ENCODE measurements around the gene TSPAN33. TPM values are rescaled to one million over a fixed set of nuclear protein-coding genes. Genes with fewer than 3 reads are reported as not detected.

The TSPAN33 gene
- total and polyA plus RNA-seq, 2 of the 13 experiments (the other 11 are each of a cell fraction or from before 2014, with no cell fraction given) = 15.3 to 16.5 TPM

DNA sequence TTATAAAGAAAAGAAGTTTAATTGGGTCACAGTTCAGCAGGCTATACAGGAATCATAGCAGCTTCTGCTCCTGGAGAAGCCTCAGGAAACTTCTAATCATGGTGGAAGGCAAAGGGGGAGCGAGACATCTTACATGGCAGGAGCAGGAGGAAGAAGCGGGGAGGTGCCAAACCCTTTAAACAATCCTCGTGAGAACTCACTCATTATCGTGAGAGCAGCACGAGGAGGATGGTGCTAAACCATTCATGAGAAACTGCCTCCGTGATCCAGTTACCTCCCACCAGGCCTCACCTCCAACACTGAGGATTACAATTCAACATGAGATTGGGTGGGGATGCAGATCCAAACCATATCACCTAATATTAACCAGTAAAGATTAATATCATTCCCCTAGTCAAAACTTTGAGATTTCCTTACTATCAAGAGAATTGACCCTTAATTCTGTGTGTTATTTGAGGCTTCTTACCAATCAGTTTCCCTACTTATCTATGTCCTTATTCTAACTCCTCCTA, 42.3 kb downstream of the TSPAN33 start:
- peak overlapping the region; percentile 14; the same call in 1 of the 2 replicates for H3K9ac ChIP-seq (ENCODE audit: insufficient read depth, low read depth, low read length)
- peak overlapping the region; percentile 89 for H3K4me2 ChIP-seq (ENCODE audit: low read depth, low read length)
- FAIRE-seq = no peak
- H3K4me3 ChIP-seq (replicated peaks in 1 of 3; ENCODE audit: insufficient read depth in 1 of 3, low read depth in 2 of 3, low read length in 3 of 3) = peak overlapping the region in 1 of 3 experiments; percentile 90; a peak in 1 of 6 replicates
- in situ Hi-C loops (cut with HindIII; ENCODE audit: extremely low pct_ligation_motif_present, low pct_unique_long_range_greater_than_20kb) = no loop called here
- peaks cover 55% of the 10 kb centered on the region for H3K4me1 ChIP-seq (ENCODE audit: insufficient read depth, low read length)
- ChIA-PET POLR2A (no interaction called here), CTCF (ENCODE audit: low intra/inter-chr PET ratio, low total read pairs) (no interaction called here)
- H3K9me3 ChIP-seq (ENCODE audit: low read length) = no peaks in the 10 kb centered on the region
- H3K79me2 ChIP-seq (ENCODE audit: insufficient read depth, low read length) = peaks cover 26% of the 10 kb centered on the region
- peaks cover 4% of the 10 kb centered on the region for H4K20me1 ChIP-seq (ENCODE audit: insufficient read depth, low read length)
- no peak for TF ChIP-seq ZNF891 (CRISPR knock-in tag; IDR thresholded peaks at IDR 0.05)
- TF ChIP-seq CHD2 (IDR thresholded peaks at IDR 0.05; ENCODE audit: low read depth, low read length) = peak; percentile 65
- no peak for TF ChIP-seq HNF4A (CRISPR knock-in tag; IDR thresholded peaks at IDR 0.05)
- no TSS peak for BruUV-seq (replicated peaks)
- intact Hi-C loops (cut with micrococcal nuclease; ENCODE audit: unreplicated experiment) = no loop called here
- H3K27ac ChIP-seq (ENCODE audit: extremely low read length, insufficient read depth, low read length) = no peak overlapping the region
- 0 out of 5 replicates have a peak, but pooled peaks cover 0 to 1% of the 10 kb centered on the region in 2 experiments for H3K36me3 ChIP-seq (replicated peaks in 1 of 2; ENCODE audit: control insufficient read depth in 1 of 2, insufficient read depth in 2 of 2, low read length in 2 of 2)
- no peak overlapping the region for H2AFZ ChIP-seq (ENCODE audit: low read length)
- DNase-seq (ENCODE audit: low spot score) = no peak
- 32% methylated on average over 6 of the region's 6 CpGs for WGBS (ENCODE audit: low lambda C conversion rate)
- ATAC-seq = no peak
- H3K27me3 ChIP-seq (ENCODE audit: control insufficient read depth in 1 of 2, insufficient read depth in 2 of 2, low read length in 2 of 2) = no peaks in the 10 kb centered on the region; a peak in 1 of 5 replicates

- in situ Hi-C loops (cut with HindIII; ENCODE audit: extremely low pct_ligation_motif_present, low pct_unique_long_range_greater_than_20kb) (no loop called here), intact Hi-C loops (cut with micrococcal nuclease; ENCODE audit: unreplicated experiment) (no loop called here)
- Histone ChIP-seq H3K27ac (ENCODE audit: extremely low read length, insufficient read depth, low read length) (peak overlapping the region; percentile 76), H3K9me3 (ENCODE audit: low read length) (no peaks in the 10 kb centered on the region), H4K20me1 (ENCODE audit: insufficient read depth, low read length) (peaks cover 4% of the 10 kb centered on the region), H3K27me3 (ENCODE audit: control insufficient read depth in 1 of 2, insufficient read depth in 2 of 2, low read length in 2 of 2) (no peaks in the 10 kb centered on the region; a peak in 1 of 5 replicates), H3K79me2 (ENCODE audit: insufficient read depth, low read length) (peaks cover 36% of the 10 kb centered on the region), H3K36me3 (replicated peaks in 1 of 2; ENCODE audit: control insufficient read depth in 1 of 2, insufficient read depth in 2 of 2, low read length in 2 of 2) (peaks cover under 1 to 3% of the 10 kb centered on the region in 2 experiments; a peak in 2 of 5 replicates), H3K4me1 (ENCODE audit: insufficient read depth, low read length) (peaks cover 63% of the 10 kb centered on the region), H3K4me3 (replicated peaks in 1 of 3; ENCODE audit: insufficient read depth in 1 of 3, low read depth in 2 of 3, low read length in 3 of 3) (peak overlapping the region; percentile 84 to 90 (median 85)), H3K4me2 (ENCODE audit: low read depth, low read length) (peak overlapping the region; percentile 89), H2AFZ (ENCODE audit: low read length) (peak overlapping the region; percentile 20), H3K9ac (ENCODE audit: insufficient read depth, low read depth, low read length) (peak overlapping the region; percentile 78)
- BruUV-seq (replicated peaks) = no TSS peak
- ATAC-seq = peak; percentile 39
- under 1% methylated on average over 8 of the region's 14 CpGs for WGBS (ENCODE audit: low lambda C conversion rate)
- no peak for DNase-seq (ENCODE audit: low spot score)
- ChIA-PET POLR2A (interaction anchor here (0.7 to 1.4 kb wide), 3 partner anchors 8 to 24 kb away, joined by 3 read pairs; no protein-coding TSS in a partner anchor), CTCF (ENCODE audit: low intra/inter-chr PET ratio, low total read pairs) (no interaction called here)
- peak; percentile 15 for FAIRE-seq
- TF ChIP-seq ZNF607 (CRISPR knock-in tag; IDR thresholded peaks at IDR 0.05; ENCODE audit: borderline replicate concordance) (0 out of 2 replicates have a peak, but pooled peaks have one; percentile 17), ZNF816 (CRISPR knock-in tag; IDR thresholded peaks at IDR 0.05; ENCODE audit: borderline replicate concordance) (no peak), NFKBIZ (CRISPR knock-in tag; IDR thresholded peaks at IDR 0.05) (0 out of 2 replicates have a peak, but pooled peaks have one; percentile 4), CAMTA2 (CRISPR knock-in tag; IDR thresholded peaks at IDR 0.05; ENCODE audit: borderline replicate concordance) (0 out of 2 replicates have a peak, but pooled peaks have one; percentile 36), TERF1 (CRISPR knock-in tag; IDR thresholded peaks at IDR 0.05) (no peak), KDM5B (CRISPR knock-in tag; IDR thresholded peaks at IDR 0.05; ENCODE audit: borderline replicate concordance) (peak; percentile 35; the same call in 1 of the 2 replicates), XRCC5 (optimal IDR thresholded peaks at IDR 0.05; ENCODE audit: low read length) (no peak), ZNF776 (CRISPR knock-in tag; IDR thresholded peaks at IDR 0.05) (peak; percentile 54; the same call in 1 of the 2 replicates), ZNF292 (CRISPR knock-in tag; IDR thresholded peaks at IDR 0.05; ENCODE audit: borderline replicate concordance, low read depth) (0 out of 2 replicates have a peak, but pooled peaks have one; percentile 30), ARID2 (CRISPR knock-in tag; IDR thresholded peaks at IDR 0.05; ENCODE audit: borderline replicate concordance) (0 out of 2 replicates have a peak, but pooled peaks have one; percentile 55), MYPOP (CRISPR knock-in tag; IDR thresholded peaks at IDR 0.05) (0 out of 2 replicates have a peak, but pooled peaks have one; percentile 19), NFYC (CRISPR knock-in tag; IDR thresholded peaks at IDR 0.05) (0 out of 2 replicates have a peak, but pooled peaks have one; percentile 6)
Observed at GRCh38 chr7:129187681-129188371, 43.3 kb downstream of the TSPAN33 start.

All from HepG2 (cell line).